WERI-Rb-1 (cell line): ENCODE measurements around the gene S100A12.
"Not testable (repeated sequence)": the region's sequence is repeated elsewhere in the genome, so short reads cannot be mapped to it uniquely, and the experiment has no call there.

Experiments used
- DNase-seq: peaks from one replicate; pipeline ENCODE4 v3.0.0-alpha.2; 2020
- H3K27ac ChIP-seq: fragments of 250-450 bp; sonication (Bioruptor Pico); 2 replicates; pipeline ENCODE4 v1.5.1; 2020; ENCODE audit warnings: mild to moderate bottlenecking, moderate library complexity
- H3K27me3 ChIP-seq: fragments of 250-450 bp; sonication (Bioruptor Pico); 2 replicates; pipeline ENCODE4 v1.5.1; 2021; ENCODE audit warnings: mild to moderate bottlenecking, low read depth, moderate library complexity; ENCODE audit not compliant: insufficient read depth, severe bottlenecking
- H3K36me3 ChIP-seq: fragments of 250-450 bp; sonication (Bioruptor Pico); 2 replicates; pipeline ENCODE4 v1.5.1; 2020; ENCODE audit warnings: mild to moderate bottlenecking, moderate library complexity
- H3K4me3 ChIP-seq: 2 replicates; pipeline ENCODE4 v1.5.1; 2011; ENCODE audit warnings: low read depth, mild to moderate bottlenecking, control low read depth, low read length
- H3K9me3 ChIP-seq: fragments of 250-450 bp; sonication (Bioruptor Pico); 2 replicates; pipeline ENCODE4 v1.5.1; 2021; ENCODE audit warnings: mild to moderate bottlenecking, moderate library complexity; ENCODE audit not compliant: severe bottlenecking
- TF ChIP-seq, protein P1 (sequence below): IDR thresholded peaks from 2 replicates; pipeline ENCODE4 v1.5.1; 2011; ENCODE audit warnings: low read depth, mild to moderate bottlenecking, control low read depth, inconsistent platforms, low read length

Gene S100A12

DNA sequence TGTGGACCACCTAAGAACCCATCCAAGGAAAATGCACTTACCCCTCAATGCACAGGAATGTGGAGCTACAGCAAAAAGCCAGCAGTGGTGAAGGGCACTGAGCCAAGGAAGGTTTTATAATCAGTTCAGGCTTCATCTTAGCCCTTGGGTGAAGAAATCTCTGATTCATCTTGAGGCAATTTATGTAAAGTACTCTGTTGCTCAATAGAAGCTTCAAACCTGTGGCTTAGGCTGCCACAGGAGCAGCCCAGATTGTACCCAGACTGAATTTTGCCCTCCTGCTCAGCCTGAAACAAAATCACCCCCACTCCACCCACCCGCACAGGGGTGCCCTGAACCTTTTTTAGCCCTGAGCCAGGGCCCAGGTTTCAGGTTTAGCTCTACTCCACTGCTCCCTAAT, at the start of gene S100A12:
Gene S100A12 (minus strand): TSS at position 111 of the 400 bp plus-strand sequence. CDS start 1,029 bp downstream, outside the sequence.
- TF ChIP-seq, protein P1, sequence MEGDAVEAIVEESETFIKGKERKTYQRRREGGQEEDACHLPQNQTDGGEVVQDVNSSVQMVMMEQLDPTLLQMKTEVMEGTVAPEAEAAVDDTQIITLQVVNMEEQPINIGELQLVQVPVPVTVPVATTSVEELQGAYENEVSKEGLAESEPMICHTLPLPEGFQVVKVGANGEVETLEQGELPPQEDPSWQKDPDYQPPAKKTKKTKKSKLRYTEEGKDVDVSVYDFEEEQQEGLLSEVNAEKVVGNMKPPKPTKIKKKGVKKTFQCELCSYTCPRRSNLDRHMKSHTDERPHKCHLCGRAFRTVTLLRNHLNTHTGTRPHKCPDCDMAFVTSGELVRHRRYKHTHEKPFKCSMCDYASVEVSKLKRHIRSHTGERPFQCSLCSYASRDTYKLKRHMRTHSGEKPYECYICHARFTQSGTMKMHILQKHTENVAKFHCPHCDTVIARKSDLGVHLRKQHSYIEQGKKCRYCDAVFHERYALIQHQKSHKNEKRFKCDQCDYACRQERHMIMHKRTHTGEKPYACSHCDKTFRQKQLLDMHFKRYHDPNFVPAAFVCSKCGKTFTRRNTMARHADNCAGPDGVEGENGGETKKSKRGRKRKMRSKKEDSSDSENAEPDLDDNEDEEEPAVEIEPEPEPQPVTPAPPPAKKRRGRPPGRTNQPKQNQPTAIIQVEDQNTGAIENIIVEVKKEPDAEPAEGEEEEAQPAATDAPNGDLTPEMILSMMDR: no peak
- no peak within 1 kb of the TSS for H3K27ac ChIP-seq

DNA sequence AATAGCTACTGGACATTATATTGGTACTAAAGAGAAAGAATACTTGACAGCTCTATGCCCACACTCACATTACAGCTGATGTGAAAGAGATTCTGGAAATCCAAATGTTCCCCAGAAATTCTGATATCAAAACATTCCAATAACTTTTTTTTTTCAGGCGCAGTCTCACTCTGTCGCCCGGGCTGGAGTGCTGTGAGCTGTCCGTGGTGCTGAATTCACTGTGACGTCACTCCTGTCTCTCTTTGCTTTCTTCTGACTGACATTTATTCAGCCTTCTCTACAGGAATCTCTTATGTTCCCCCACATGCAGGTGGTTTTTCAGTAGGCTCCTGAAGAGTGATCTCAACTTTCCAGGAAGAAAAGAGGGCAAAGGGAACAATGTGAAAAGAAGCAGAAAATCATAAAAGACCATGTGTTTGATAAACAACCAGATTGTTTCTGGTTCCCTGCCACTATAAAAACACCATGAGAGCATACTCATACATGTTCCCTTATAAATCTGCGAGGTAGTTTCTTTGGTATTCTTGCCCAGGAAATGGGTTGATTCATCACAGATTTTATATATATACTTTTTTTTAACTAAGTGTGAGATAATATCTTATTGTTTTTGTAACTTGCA, 47.1 kb upstream of the S100A12 start:
- DNase-seq: peak; percentile 6
- no peak overlapping the region for H3K4me3 ChIP-seq

More for the DNA sequence above, at the start of gene S100A12:
- H3K9me3 ChIP-seq: peaks cover 30% of the 10 kb centered on the region
- DNase-seq: no peak
- peaks cover 100% of the 10 kb centered on the region for H3K27me3 ChIP-seq
- H3K36me3 ChIP-seq: no peaks in the 10 kb centered on the region
- no peak within 1 kb of the TSS for H3K4me3 ChIP-seq

DNA sequence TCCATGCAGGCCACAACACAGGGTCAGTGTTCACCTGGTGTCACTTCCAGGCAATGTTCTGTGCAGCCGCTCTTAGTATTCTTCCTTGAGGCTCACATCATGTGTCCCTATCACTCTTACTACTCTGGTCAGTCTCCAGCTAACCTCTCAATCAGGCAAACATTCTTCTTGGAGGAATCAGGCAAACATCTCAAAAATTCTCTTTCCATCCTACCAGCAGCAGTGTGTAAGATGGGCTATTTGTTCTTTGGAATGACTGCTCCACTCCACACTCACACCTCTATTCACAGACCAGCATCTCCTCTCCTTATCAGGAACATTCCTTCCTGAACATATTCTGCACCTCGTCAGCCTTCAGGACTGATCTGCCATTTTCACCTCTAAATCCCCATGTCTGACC, 44.9 kb upstream of the S100A12 start:
- Histone ChIP-seq H3K27ac (no peak overlapping the region), H3K4me3 (no peak overlapping the region), H3K9me3 (peaks cover 3% of the 10 kb centered on the region), H3K36me3 (no peaks in the 10 kb centered on the region), H3K27me3 (peaks cover 79% of the 10 kb centered on the region)
- peak; percentile 4 for DNase-seq
- TF ChIP-seq, protein P1: no peak

More for the DNA sequence above, 47.1 kb upstream of the S100A12 start:
- H3K9me3 ChIP-seq: no peaks in the 10 kb centered on the region
- H3K36me3 ChIP-seq: no peaks in the 10 kb centered on the region
- H3K27ac ChIP-seq: no peak overlapping the region
- peaks cover 71% of the 10 kb centered on the region for H3K27me3 ChIP-seq
- TF ChIP-seq, protein P1: no peak

DNA sequence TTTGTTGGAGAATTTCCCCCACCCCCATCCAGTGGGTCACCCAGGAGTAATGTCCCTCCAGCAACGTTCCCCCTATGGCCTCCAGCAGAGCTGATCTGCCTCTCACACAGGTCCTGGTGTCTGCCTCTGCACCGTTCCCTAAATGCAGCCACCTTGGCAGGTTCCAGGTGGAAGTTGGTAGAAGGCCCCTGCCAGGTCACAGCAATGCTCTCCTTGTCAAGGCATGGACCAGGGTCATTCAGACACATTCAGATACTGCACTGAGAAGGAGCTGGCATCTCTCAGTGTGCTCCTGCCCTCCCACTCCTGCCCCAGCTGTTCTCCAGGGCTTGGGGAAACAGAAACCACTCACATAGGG, 44.0 kb upstream of the S100A12 start:
- H3K4me3 ChIP-seq: not testable (repeated sequence)
- H3K27me3 ChIP-seq: peaks cover 88% of the 10 kb centered on the region

DNA sequence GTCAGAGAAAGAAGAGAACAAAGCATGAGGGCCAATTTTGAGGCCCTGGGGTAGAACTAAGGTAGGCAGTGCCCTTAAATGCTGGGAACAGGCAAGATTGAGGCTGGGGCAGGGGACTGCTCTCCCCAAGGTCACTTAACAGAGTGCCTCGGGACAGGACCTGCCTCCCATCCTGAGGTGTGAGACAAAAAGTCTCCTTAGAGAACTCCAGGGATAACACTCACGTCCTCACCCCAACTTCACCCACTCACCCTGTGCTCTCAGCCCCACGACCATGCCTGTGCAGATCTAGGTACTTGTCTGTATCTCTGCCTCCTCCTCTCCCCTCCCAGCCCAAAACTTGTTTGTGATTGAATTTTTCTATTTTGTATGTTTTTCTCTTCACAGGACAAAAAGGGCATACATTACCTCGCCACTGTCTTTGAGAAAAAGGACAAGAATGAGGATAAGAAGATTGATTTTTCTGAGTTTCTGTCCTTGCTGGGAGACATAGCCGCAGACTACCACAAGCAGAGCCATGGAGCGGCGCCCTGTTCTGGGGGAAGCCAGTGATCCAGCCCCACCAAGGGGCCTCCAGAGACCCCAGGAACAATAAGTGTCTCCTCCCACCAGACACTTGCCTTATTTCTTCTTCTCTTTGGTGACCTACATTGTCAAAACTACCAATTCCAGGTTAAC, 43.5 kb upstream of the S100A12 start:
- not testable (repeated sequence) for H3K27ac ChIP-seq, H3K9me3 ChIP-seq, H3K36me3 ChIP-seq, H3K4me3 ChIP-seq
- peaks cover 93% of the 10 kb centered on the region for H3K27me3 ChIP-seq
- peak; percentile 4 for DNase-seq

More for the DNA sequence above, 44.0 kb upstream of the S100A12 start:
- peak; percentile 7 for DNase-seq
- H3K27ac ChIP-seq, H3K9me3 ChIP-seq, H3K36me3 ChIP-seq: not testable (repeated sequence)

DNA sequence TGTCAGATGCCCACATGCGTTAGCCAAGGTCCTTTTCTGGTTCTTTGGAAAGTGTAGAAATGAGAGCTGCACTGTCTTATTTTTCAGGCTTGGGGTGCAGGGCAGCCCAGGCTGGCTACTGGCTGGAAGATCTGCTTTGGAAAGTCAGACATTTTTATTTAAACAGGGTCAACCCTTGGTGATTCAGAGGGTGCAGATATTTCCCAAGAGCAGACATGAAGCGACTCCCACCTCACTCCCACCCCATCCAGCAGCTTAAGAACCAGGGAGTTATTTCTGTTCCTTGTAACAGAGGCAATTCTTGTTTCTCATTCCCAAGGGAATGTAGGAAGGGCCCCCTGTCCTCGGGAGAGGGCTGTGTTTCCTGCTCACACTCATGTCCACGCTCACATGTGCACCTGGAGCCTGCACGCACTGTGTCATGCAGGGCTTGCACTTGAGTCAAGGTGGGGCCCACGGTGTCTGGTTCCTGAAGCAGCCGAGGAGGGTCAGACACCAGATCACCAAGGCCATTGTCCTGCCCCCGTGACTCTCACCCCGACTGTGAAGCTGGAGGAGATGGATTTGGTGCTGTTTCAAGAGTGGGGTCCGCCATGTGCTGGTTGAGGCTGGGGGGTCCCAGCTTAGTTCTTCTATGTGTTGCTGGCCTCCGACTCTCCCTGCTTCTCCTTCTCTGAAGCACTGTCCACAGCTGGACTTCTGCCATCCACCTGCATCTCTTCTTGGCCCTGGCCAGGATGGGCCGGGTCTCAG, 41.9 kb upstream of the S100A12 start:
- Histone ChIP-seq H3K4me3 (no peak overlapping the region), H3K36me3 (no peaks in the 10 kb centered on the region), H3K27me3 (peaks cover 93% of the 10 kb centered on the region), H3K27ac (no peak overlapping the region), H3K9me3 (peaks cover 15% of the 10 kb centered on the region)
- peak; percentile 4 for DNase-seq
- TF ChIP-seq, protein P1: no peak
